HG03354 (cell line): ENCODE data around the gene MESP2.

ENCODE experiments used
- ATAC-seq: cut with Tn5 transposase; IDR thresholded peaks from one replicate; pipeline ENCODE4 v1.9.1; 2021; ENCODE audit warnings: mild to moderate bottlenecking; ENCODE audit not compliant: unreplicated experiment, poor library complexity, severe bottlenecking

MESP2 gene

GRCh38 chr15:89810837-89811236 lies 34.7 kb downstream of the MESP2 start:
- no peak for ATAC-seq

GRCh38 chr15:89812011-89812846 lies 36.1 kb downstream of the MESP2 start:
- no peak for ATAC-seq

GRCh38 chr15:89812847-89813320 lies 36.8 kb downstream of the MESP2 start:
- no peak for ATAC-seq

- no peak for ATAC-seq
Observed at GRCh38 chr15:89813381-89814111, 37.4 kb downstream of the MESP2 start.

- no peak for ATAC-seq
Observed at GRCh38 chr15:89814112-89814742, 38.1 kb downstream of the MESP2 start.

- no peak for ATAC-seq
Observed at GRCh38 chr15:89815769-89816168, 39.6 kb downstream of the MESP2 start.

GRCh38 chr15:89817701-89818280 lies 41.7 kb downstream of the MESP2 start:
- no peak for ATAC-seq

GRCh38 chr15:89818287-89818686 lies 42.2 kb downstream of the MESP2 start:
- ATAC-seq: no peak

- no peak for ATAC-seq
Observed at GRCh38 chr15:89820666-89821611, 44.8 kb downstream of the MESP2 start.

- ATAC-seq: no peak
Observed at GRCh38 chr15:89822026-89822425, 45.9 kb downstream of the MESP2 start.

GRCh38 chr15:89822611-89822950 lies 46.4 kb downstream of the MESP2 start:
- no peak for ATAC-seq

GRCh38 chr15:89822951-89823711 lies 47.0 kb downstream of the MESP2 start:
- no peak for ATAC-seq

GRCh38 chr15:89823836-89824606 lies 47.9 kb downstream of the MESP2 start:
- no peak for ATAC-seq

GRCh38 chr15:89824607-89824867 lies 48.4 kb downstream of the MESP2 start:
- ATAC-seq: no peak

GRCh38 chr15:89825271-89825940 lies 49.3 kb downstream of the MESP2 start:
- ATAC-seq: no peak

GRCh38 chr15:89826671-89827655 lies 50.8 kb downstream of the MESP2 start:
- ATAC-seq: no peak
